Kidney epithelial cell (primary cell): ENCODE data around the gene CHAD. TPM values are rescaled to one million over a fixed set of nuclear protein-coding genes. Genes with fewer than 3 reads are reported as not detected.

Experiments
- DNase-seq: peaks from one replicate; pipeline ENCODE4 v3.0.0-alpha.2; 2010; ENCODE audit warnings: low read depth
- H3K27me3 ChIP-seq: 2 replicates; pipeline ENCODE4 v1.6.0; 2011; ENCODE audit warnings: low read length; ENCODE audit not compliant: control insufficient read depth, insufficient read depth
- H3K36me3 ChIP-seq: 2 replicates; pipeline ENCODE4 v1.5.1; 2011; ENCODE audit warnings: low read length; ENCODE audit not compliant: control insufficient read depth, insufficient read depth
- H3K4me3 ChIP-seq: 2 replicates; pipeline ENCODE4 v1.5.1; 2011; ENCODE audit warnings: low read depth, mild to moderate bottlenecking, control low read depth, low read length
- CTCF ChIP-seq: IDR thresholded peaks from 2 replicates; pipeline ENCODE4 v1.5.1; 2011; ENCODE audit warnings: mild to moderate bottlenecking, moderate library complexity, low read length, control low read depth, inconsistent platforms; ENCODE audit not compliant: insufficient read depth, poor library complexity, severe bottlenecking
- total RNA-seq: library from RNA; depleted of rRNA; stranded (reverse); fragments of >200 nt; gene quantifications from 2 replicates; pipeline ENCODE4 v1.2.3, GENCODE V29; 2015

Gene CHAD
- total RNA-seq, 1 donor from 2014 or later = not detected

GRCh38 chr17:50513495-50513894 lies 44.8 kb upstream of the CHAD start:
- TF ChIP-seq CTCF = no peak
- no peaks in the 10 kb centered on the region for H3K36me3 ChIP-seq
- DNase-seq = no peak
- no peak overlapping the region for H3K4me3 ChIP-seq
- H3K27me3 ChIP-seq = no peaks in the 10 kb centered on the region

GRCh38 chr17:50511058-50511457 lies 42.4 kb upstream of the CHAD start:
- Histone ChIP-seq H3K27me3 (no peaks in the 10 kb centered on the region), H3K36me3 (no peaks in the 10 kb centered on the region), H3K4me3 (no peak overlapping the region)
- DNase-seq = no peak
- TF ChIP-seq CTCF = no peak

- Histone ChIP-seq H3K27me3 (no peaks in the 10 kb centered on the region), H3K36me3 (no peaks in the 10 kb centered on the region), H3K4me3 (peak overlapping the region; percentile 38)
- DNase-seq = no peak
- no peak for TF ChIP-seq CTCF
These were observed 40.1 kb upstream of the CHAD start for GRCh38 chr17:50508573-50509460.

- no peak for DNase-seq
- peak within 1 kb of the TSS; percentile 38 for H3K4me3 ChIP-seq
- H3K27me3 ChIP-seq = no peaks in the 10 kb centered on the region
- no peaks in the 10 kb centered on the region for H3K36me3 ChIP-seq
- peak; percentile 3 for TF ChIP-seq CTCF
These were observed 39.3 kb upstream of the CHAD start, which contains the start of gene MYCBPAP for GRCh38 chr17:50507871-50508572. Gene MYCBPAP (plus strand): TSS chr17:50508439. CDS start chr17:50508675, 236 bp downstream.

- no peak for DNase-seq
- Histone ChIP-seq H3K27me3 (no peaks in the 10 kb centered on the region), H3K4me3 (no peak overlapping the region), H3K36me3 (no peaks in the 10 kb centered on the region)
- no peak for TF ChIP-seq CTCF
These were observed 37.6 kb upstream of the CHAD start for GRCh38 chr17:50506298-50506697.
